NCI-H1436 treated with DMSO at 0.1 percent for 48 hours (cell line): ENCODE data around the gene PTPRF.

Source experiments
- DNase-seq: peaks from one replicate; lab custom pipeline; 2025; lab: John Stamatoyannopoulos, UW

The PTPRF gene

DNA sequence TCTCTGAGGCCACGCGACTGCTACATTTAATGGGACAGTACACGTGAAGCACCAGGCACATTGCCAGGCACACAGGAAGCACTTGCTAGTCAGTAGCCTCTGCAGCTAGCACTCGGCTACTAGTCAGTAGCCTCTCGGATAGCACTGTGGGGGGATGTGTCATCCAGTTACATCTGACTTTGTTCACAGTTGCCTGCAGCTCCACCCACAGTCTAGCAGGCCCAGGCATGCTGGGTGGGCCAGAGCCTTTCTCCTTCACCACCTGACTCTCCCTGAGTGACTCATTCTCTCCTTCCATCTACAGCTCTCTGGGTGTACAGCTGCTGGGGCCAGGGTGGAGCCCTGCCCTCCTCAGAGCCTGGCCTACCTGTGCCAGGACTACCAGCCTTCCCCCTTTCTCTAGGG, 51.5 kb downstream of the PTPRF start:
- peak; percentile 93 for DNase-seq

DNA sequence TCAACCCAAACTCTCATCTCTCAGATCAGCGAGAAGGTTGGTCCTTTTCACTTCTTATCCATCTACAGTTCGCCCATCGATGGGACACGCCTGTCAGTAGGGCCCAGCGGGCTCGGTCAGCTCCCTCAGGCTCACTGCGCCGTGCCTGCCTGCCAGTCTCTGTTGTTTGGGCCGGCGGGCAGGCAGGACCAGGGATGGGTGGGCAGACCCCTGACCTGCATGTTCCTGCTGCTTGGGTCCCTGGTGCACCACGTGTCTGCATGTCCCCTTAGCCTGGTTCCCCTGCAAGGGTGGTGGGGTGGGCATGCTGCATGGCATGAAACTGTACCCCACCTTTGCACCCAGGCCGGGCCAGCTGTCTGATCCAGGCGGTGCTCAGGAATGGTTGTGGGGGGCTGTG, 52.4 kb downstream of the PTPRF start:
- DNase-seq = no peak

DNA sequence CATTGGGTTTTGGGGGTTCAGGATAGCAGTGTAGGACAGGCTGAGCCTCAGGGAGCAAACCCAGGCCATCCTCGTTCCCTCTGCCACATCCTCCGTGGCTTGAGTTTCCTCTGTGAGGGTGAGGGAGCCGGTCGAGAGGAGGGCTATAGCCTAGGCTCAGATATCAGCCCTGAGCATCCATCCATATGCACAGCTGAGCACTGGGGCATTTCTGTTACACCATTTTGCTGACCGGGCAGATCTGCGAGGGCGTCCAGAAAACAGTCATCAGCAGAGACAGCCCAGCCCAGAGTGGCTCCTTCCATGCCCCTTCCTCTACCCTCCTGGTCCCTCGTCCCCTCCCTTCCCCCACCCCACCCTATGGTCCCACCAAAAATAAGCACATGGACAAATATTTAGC, 53.5 kb downstream of the PTPRF start:
- DNase-seq = no peak

- DNase-seq = no peak
Observed at GRCh38 chr1:43585557-43585956, 54.9 kb downstream of the PTPRF start.

GRCh38 chr1:43586136-43586731, 55.6 kb downstream of the PTPRF start:
- no peak for DNase-seq

DNA sequence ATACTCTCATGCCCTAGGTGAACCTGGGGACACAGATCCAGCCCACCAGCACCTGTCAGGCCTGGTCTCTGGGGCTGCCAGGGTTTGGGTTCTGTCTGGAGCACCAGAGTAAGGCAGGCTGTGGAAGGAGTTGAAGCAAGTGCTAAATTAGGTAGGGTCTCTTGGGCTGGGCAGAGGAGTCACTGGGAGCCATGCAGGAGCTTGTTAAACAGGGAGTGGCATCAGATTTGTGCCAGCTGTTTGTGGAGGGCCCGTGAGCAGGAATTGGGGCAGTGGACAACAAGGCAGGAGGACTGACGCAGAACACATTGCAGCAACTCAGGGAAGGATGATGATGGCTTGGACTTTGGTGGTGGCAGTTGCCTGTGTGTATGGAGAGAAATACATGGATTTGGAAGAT, 56.3 kb downstream of the PTPRF start:
- no peak for DNase-seq

GRCh38 chr1:43587594-43587993, 56.9 kb downstream of the PTPRF start:
- DNase-seq = no peak

- no peak for DNase-seq
Observed at GRCh38 chr1:43588592-43588991, 57.9 kb downstream of the PTPRF start.

DNA sequence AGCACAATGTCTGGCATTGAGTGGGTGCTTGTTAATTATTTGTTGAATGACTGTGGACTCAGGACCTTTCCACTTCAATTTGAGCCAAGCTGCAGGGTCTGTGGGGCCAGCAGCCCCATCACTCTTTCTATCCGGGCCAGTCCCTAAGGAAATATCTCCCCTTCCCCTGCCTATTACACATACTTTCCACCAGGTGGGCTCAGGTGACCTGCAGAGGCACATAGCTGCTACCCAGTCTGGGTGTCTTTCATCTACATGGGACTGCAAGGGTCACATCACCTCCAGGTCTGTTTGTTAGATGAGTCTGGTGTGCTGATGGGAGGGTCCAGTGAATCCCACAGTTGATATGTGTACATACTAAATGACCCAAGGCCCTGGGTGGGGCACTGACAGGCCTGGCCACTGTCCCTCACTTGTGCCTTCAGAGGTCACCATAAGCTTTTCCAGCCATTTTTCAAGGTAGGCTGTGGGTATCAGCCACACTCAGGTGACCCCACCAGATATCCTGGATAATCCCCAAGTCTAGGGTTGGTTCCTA, 59.8 kb downstream of the PTPRF start:
- no peak for DNase-seq

DNA sequence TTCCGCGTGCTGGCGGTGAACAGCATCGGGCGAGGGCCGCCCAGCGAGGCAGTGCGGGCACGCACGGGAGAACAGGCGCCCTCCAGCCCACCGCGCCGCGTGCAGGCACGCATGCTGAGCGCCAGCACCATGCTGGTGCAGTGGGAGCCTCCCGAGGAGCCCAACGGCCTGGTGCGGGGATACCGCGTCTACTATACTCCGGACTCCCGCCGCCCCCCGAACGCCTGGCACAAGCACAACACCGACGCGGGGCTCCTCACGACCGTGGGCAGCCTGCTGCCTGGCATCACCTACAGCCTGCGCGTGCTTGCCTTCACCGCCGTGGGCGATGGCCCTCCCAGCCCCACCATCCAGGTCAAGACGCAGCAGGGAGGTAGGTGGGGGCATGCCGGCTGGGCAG, 60.5 kb downstream of the PTPRF start:
- no peak for DNase-seq

DNA sequence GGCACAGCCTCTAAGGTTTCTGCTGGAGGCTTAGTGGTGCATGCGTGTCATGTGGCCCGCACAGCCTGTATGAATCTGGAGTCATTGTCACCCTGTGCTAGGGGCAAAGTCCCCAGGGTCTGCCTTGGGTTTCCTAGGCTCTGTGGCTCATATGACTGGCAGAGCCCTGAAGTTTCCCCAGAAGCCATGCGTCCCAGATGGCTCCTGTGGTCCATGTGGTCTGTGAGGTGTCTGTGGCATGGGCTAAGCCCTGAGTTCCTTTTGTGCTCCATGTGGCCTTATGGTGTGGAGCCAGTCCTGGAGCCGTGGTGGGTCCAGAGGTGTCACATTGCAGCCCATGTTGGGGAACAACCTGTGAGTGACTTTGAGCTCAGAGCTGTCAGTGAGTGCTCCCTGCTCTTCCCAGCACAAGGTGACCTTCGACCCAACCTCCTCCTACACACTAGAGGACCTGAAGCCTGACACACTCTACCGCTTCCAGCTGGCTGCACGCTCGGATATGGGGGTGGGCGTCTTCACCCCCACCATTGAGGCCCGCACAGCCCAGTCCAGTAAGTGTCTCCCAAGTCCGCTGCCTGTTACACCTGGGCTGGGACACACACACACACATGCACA, 61.5 kb downstream of the PTPRF start:
- DNase-seq = no peak

DNA sequence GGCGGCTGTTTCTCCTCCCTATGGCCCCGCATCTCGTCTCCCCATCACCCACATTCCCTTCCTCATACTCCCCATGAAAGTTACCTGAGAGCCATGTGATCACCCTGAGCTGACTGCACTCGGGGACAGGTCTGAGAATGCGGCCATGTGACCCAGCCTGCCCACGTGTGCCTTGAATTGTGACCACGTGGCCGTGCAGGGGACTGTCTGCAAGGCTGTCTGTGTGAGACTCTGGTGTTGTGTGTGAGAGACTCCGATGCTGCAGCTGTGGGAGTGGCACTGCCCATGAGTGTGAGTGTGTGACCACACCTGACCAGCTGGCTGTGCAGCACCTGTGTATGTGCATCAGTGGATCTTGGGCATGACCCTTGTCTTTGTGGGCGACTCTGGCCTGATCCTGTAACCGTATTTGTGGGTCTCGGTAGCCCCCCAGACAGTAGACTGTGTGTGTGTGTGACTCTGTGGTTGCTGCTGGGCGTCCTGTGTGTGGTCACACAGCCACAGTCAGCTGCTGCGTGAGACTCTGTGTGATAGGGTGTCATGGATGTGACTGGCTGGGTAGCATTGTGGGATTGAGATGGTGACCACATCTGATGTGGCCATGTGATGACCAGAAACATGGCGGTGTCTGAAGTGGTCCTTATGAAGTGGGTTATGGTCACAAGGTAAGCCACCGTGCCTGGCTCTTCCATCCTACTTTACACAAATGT, 62.4 kb downstream of the PTPRF start:
- no peak for DNase-seq

DNA sequence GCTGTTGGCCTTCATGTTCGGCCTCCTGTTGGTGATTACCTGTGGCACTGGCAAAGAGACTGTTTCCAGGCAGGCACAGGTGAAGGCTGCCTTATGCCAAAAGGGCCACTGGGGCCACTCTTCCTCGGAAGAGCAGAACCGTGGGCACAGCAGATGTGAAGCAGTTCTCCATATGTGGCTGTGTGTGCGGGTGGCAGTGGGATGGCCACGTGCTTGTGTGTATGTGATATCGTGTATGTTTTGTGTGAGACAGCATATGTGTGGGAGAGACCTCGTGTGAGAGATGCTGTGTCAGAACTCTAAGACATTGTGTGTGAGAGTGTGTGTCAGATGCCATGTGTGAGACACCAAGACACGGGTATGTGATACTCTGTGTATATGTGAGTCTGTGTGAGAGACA, 65.9 kb downstream of the PTPRF start:
- DNase-seq = no peak

DNA sequence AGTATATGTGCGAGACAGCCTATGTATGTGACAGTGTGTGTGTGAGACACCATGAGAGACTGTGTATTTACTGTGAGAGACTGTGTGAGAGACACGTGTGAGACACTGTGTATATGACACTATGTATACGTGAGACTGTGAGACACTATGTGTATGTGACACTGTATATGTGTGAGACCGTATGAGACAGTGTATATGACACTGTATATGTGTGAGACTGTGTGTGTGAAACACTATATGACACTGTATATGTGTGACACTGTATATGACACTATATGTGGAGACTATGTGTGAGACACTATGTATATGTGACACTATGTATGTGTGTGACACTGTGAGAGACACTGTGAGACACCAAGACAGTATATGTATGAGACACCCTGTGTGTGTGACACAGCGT, 66.3 kb downstream of the PTPRF start:
- DNase-seq = no peak

DNA sequence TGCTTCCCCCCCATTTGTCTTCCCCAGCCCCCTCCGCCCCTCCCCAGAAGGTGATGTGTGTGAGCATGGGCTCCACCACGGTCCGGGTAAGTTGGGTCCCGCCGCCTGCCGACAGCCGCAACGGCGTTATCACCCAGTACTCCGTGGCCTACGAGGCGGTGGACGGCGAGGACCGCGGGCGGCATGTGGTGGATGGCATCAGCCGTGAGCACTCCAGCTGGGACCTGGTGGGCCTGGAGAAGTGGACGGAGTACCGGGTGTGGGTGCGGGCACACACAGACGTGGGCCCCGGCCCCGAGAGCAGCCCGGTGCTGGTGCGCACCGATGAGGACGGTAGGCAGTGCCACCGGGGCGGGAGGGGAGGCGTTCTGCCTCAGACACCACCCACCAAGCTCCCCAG, 67.0 kb downstream of the PTPRF start:
- DNase-seq = no peak

DNA sequence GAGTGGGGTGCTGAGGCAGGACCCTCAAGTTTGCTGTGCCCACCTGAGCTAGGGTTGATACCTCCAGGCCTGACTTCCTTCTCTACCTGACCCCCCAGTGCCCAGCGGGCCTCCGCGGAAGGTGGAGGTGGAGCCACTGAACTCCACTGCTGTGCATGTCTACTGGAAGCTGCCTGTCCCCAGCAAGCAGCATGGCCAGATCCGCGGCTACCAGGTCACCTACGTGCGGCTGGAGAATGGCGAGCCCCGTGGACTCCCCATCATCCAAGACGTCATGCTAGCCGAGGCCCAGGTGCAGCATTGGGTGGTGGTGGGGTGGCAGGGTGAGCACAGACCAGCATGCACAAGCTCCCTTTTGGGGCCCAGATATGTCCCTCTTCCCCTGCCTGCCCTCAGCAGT, 67.9 kb downstream of the PTPRF start:
- no peak for DNase-seq

DNA sequence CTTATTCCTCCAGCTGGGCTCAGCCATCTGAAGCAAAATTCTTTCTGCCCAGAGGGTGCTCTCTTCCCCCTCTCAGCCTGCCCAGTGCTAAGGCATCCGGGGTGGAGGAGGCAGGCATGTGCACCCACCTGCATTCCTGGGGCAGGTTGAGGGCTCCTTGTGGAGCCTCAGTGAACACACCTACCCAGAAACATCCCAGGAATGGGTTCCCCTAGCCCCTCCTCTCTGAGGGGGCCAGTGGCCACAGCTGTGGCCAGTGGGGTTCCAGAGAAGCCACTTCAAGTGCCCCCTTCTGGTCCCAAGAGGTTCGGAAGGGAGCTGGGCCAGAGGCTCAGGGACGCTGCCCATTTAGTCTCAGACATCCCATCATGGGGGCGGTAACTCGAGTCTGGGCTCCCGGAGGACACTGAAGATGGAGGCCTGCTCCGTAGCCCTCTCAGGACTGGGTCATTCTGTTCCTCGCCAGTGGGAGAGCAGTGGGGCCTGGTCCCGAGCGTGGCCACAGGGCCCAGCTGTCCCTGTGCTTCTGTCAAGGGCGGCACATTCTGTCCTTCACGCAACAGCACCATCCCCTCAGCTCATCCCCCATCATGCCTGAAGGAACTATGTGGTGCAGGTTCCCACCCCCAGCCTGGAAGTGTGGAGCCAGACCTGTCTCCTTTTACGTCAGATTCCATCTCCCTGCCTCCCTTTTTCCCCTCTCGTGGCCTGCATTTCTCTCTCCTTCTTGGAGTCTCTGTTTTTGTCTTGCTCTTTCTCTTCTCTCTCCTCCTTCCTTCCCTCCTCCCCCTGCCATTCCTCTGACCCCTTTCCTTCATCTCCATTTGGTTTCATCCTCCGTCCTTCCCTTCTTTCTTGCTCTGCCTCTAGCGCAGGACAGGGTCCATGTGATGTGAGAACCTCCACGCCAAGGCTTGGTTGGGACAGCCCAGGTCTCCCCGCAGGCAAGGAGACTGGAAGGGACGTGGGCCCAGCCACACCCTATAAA, 69.6 kb downstream of the PTPRF start:
- no peak for DNase-seq

DNA sequence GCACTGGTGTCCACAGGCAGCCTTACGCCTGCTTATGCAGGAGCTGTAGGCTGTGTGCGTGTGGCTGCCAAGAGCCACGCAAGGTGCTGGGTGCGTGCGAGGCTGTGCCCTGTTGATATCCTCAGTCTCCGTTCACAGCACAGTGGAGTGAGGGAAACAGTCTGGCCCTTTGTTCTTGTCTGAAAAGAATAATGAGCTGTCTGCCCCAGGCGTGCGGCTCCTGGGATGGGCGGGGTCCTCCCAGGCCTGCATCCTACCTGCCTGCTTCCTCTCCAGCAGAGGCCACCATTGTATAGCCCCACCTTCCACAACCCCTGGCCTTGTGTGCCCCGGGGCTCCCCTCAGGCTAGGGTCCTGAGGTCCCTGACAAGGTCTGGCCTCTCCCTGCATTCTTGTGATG, 72.3 kb downstream of the PTPRF start:
- DNase-seq = no peak

GRCh38 chr1:43604192-43604591, 73.5 kb downstream of the PTPRF start:
- DNase-seq = no peak

DNA sequence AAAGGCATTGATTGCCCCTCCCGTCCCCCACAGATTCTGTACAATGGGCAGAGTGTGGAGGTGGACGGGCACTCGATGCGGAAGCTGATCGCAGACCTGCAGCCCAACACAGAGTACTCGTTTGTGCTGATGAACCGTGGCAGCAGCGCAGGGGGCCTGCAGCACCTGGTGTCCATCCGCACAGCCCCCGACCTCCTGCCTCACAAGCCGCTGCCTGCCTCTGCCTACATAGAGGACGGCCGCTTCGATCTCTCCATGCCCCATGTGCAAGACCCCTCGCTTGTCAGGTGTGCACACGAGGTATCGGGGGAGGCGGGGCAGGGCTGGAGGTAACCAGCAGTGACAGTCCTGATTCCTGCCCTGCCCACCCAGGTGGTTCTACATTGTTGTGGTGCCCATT, 74.5 kb downstream of the PTPRF start:
- no peak for DNase-seq

- no peak for DNase-seq
Observed at GRCh38 chr1:43605766-43606165, 75.1 kb downstream of the PTPRF start.

DNA sequence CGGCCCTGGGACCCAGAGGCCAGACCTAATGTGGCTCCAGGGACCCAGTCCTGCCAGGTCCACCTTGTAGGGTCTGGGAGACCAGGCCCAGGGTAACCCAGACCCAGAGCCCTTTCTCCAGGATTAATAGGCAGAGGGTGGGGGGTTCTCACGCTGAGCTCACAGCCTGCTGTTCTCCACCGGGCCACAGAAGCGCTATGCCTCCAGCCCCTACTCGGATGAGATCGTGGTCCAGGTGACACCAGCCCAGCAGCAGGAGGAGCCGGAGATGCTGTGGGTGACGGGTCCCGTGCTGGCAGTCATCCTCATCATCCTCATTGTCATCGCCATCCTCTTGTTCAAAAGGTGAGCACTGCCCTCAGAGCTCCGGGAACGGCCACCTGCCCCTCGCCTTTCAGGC, 75.9 kb downstream of the PTPRF start:
- DNase-seq = no peak
